Cardiac muscle cell (in vitro differentiated cells and primary cell): ENCODE results near the gene DLD. TPM values are rescaled to one million over a fixed set of nuclear protein-coding genes. Genes with fewer than 3 reads are reported as not detected.
"Not testable (repeated sequence)": the region's sequence is repeated elsewhere in the genome, so short reads cannot be mapped to it uniquely, and the experiment has no call there.

Experiments used
- DNase-seq, 2 donors: peaks; one replicate each; pipeline versions ENCODE4 v3.0.0 to v3.0.0-alpha.2; 2010 to 2017; ENCODE audit warnings: low read depth in 1 of 2, low spot score in 1 of 2
- H3K27ac ChIP-seq: fragments of 200-600 bp; sonication (generic); 2 replicates; pipeline ENCODE4 v1.5.1; 2016
- H3K27me3 ChIP-seq: fragments of 200-600 bp; sonication (generic); 2 replicates; pipeline ENCODE4 v1.6.0; 2016; ENCODE audit warnings: control low read depth
- H3K36me3 ChIP-seq: fragments of 200-600 bp; sonication (generic); 2 replicates; pipeline ENCODE4 v1.5.1; 2016; ENCODE audit warnings: control low read depth
- H3K4me1 ChIP-seq: fragments of 200-600 bp; sonication (generic); 2 replicates; pipeline ENCODE4 v1.8.1; 2017; ENCODE audit warnings: low read depth, mild to moderate bottlenecking, mixed run types
- H3K4me3 ChIP-seq: fragments of 200-600 bp; sonication (generic); 2 replicates; pipeline ENCODE4 v1.5.1; 2016; ENCODE audit warnings: mild to moderate bottlenecking
- H3K9me3 ChIP-seq: fragments of 200-600 bp; sonication (generic); 2 replicates; pipeline ENCODE4 v1.5.1; 2017; ENCODE audit warnings: low read depth, mild to moderate bottlenecking, control low read depth
- CTCF ChIP-seq: IDR thresholded peaks from 2 replicates; pipeline ENCODE4 v1.5.1; 2012; ENCODE audit warnings: low read depth, mild to moderate bottlenecking, low read length
- polyA plus RNA-seq: library from polyadenylated mRNA; unstranded; fragments of >200 nt; fragmentation: Nextera tagmentation; extraction: Ambion mirVana; gene quantifications from 2 replicates; pipeline ENCODE4 v1.2.1, GENCODE V29; 2016
- total RNA-seq: library from RNA; depleted of rRNA; stranded (reverse); fragments of >200 nt; gene quantifications from 2 replicates; pipeline ENCODE4 v1.2.3, GENCODE V29; 2016

The DLD gene
- total and polyA plus RNA-seq, 2 experiments from 2014 or later = 199 to 250 TPM

GRCh38 chr7:107889992-107890391 lies 991 bp upstream of the DLD start:
- no peak for TF ChIP-seq CTCF
- Histone ChIP-seq H3K9me3 (no peaks in the 10 kb centered on the region), H3K36me3 (peaks cover 8% of the 10 kb centered on the region), H3K4me1 (peaks cover 12% of the 10 kb centered on the region), H3K27me3 (peaks cover 12% of the 10 kb centered on the region), H3K27ac (no peak overlapping the region), H3K4me3 (no peak overlapping the region)
- no peak for DNase-seq

- Histone ChIP-seq H3K4me3 (peak overlapping the region; percentile 70), H3K27ac (peak overlapping the region; percentile 99), H3K4me1 (peaks cover 12% of the 10 kb centered on the region), H3K36me3 (peaks cover 9% of the 10 kb centered on the region), H3K9me3 (no peaks in the 10 kb centered on the region), H3K27me3 (peaks cover 8% of the 10 kb centered on the region)
- TF ChIP-seq CTCF = no peak
- peak in 1 of 2 donors; percentile 4 for DNase-seq
Measured at GRCh38 chr7:107890493-107890961, 456 bp upstream of the DLD start.

GRCh38 chr7:107891636-107892366 lies 818 bp downstream of the DLD start:
- H3K9me3 ChIP-seq = no peaks in the 10 kb centered on the region
- H3K36me3 ChIP-seq = peaks cover 9% of the 10 kb centered on the region
- H3K4me1 ChIP-seq = peaks cover 12% of the 10 kb centered on the region
- TF ChIP-seq CTCF = no peak
- no peaks in the 10 kb centered on the region for H3K27me3 ChIP-seq
- DNase-seq = peak in 1 of 2 donors; percentile 38
- peak overlapping the region; percentile 70 for H3K4me3 ChIP-seq
- H3K27ac ChIP-seq = peak overlapping the region; percentile 99

GRCh38 chr7:107892367-107892741 lies 1.4 kb downstream of the DLD start:
- H3K36me3 ChIP-seq, H3K27me3 ChIP-seq, H3K9me3 ChIP-seq, DNase-seq: not testable (repeated sequence)
- H3K4me3 ChIP-seq = peak overlapping the region; percentile 70
- peaks cover 12% of the 10 kb centered on the region for H3K4me1 ChIP-seq
- H3K27ac ChIP-seq = peak overlapping the region; percentile 99

GRCh38 chr7:107898997-107899594 lies 8.1 kb downstream of the DLD start:
- H3K4me3 ChIP-seq = no peak overlapping the region
- no peaks in the 10 kb centered on the region for H3K9me3 ChIP-seq
- no peak overlapping the region for H3K27ac ChIP-seq
- no peaks in the 10 kb centered on the region for H3K27me3 ChIP-seq
- DNase-seq = no peak
- peaks cover 16% of the 10 kb centered on the region for H3K4me1 ChIP-seq
- TF ChIP-seq CTCF = no peak
- peaks cover 20% of the 10 kb centered on the region for H3K36me3 ChIP-seq

GRCh38 chr7:107900496-107901015 lies 9.6 kb downstream of the DLD start:
- no peak for DNase-seq
- TF ChIP-seq CTCF = no peak
- Histone ChIP-seq H3K27me3 (no peaks in the 10 kb centered on the region), H3K4me1 (peaks cover 16% of the 10 kb centered on the region), H3K9me3 (no peaks in the 10 kb centered on the region), H3K36me3 (peaks cover 25% of the 10 kb centered on the region), H3K4me3 (no peak overlapping the region), H3K27ac (no peak overlapping the region)
